ENCODE results near the gene RTN1.

RTN1 gene

DNA sequence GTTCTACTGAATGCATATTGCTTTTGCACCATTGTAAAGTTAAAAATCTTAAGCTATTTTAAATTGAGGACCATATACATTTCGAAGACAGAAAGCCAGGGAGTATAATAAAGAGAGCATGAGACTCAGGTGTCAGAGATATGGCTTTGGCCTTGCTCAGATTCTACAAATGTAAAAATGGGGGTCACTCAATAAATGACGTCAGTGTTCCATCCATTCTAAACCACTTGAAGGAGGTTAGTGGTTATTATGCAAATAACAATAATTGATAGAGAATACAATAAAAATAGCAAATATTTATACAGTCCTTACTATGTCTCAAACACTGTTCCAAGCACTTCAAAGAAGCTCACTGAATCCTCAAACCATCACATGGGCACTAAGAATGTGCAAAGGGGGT, 20.1 kb downstream of the RTN1 start:
- H3K4me3 ChIP-seq (ENCODE audit: low read depth, low read length): no peak overlapping the region
- TF ChIP-seq, protein P1, sequence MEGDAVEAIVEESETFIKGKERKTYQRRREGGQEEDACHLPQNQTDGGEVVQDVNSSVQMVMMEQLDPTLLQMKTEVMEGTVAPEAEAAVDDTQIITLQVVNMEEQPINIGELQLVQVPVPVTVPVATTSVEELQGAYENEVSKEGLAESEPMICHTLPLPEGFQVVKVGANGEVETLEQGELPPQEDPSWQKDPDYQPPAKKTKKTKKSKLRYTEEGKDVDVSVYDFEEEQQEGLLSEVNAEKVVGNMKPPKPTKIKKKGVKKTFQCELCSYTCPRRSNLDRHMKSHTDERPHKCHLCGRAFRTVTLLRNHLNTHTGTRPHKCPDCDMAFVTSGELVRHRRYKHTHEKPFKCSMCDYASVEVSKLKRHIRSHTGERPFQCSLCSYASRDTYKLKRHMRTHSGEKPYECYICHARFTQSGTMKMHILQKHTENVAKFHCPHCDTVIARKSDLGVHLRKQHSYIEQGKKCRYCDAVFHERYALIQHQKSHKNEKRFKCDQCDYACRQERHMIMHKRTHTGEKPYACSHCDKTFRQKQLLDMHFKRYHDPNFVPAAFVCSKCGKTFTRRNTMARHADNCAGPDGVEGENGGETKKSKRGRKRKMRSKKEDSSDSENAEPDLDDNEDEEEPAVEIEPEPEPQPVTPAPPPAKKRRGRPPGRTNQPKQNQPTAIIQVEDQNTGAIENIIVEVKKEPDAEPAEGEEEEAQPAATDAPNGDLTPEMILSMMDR (IDR thresholded peaks at IDR 0.05; ENCODE audit: control insufficient read depth, extremely low read depth, insufficient read depth): no peak
- no peak for DNase-seq (ENCODE audit: low read depth)

DNA sequence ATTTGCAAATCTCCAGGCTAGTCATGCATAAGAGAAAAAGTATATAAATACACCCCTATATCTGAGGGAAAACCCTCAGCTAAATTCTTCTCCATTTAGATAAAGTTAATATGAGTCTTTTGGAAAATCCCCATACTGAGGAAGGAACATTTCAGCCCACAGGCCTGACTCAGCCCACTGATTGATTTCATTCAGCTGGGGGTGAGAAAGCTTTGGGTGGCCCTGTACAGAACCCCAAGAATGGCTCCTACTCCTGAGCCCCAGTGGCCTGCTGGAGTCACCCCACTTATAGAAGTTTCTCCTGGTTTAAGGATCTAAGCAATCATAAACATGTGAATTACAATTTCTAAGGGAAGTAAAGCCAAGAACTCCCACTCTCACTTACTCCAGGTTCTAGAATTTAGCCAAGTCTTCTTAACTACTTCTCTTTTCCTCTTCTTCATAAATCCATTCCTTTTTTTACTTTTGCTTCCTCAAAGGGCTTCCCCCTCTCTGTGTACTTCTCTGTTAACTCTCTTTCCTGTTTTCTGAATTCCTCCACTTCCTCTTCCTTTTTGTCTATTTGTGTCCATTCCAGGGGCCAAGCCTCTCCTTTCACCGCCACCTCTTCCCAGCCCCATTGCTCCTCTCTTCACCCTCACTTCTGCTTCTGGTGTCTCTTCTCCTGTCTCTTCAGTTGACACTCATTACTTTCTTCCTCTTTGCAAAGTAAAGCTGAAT, 21.0 kb downstream of the RTN1 start:
- no peak overlapping the region for H3K4me3 ChIP-seq (ENCODE audit: low read depth, low read length)
- DNase-seq (ENCODE audit: low read depth): no peak
- TF ChIP-seq, protein P1 (IDR thresholded peaks at IDR 0.05; ENCODE audit: control insufficient read depth, extremely low read depth, insufficient read depth): no peak

DNA sequence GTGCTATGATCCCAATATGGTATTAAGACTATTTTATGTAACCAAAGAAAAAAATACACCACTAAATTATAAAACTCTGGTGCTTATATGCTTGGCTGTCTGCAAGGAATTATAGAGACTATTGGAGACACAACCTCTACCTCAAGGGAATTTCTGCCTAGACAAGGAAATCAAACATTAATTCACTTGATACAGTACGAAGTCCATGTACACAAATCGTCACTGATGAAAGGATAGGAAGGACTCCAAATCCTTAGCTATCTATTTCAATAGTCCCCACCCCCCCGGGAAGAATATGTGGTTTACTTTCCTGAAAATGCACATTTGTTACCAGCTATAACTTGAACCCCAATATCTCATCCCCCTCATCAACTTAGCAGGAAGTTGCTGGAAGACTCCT, 21.9 kb downstream of the RTN1 start:
- TF ChIP-seq, protein P1 (IDR thresholded peaks at IDR 0.05; ENCODE audit: control insufficient read depth, extremely low read depth, insufficient read depth): no peak

DNA sequence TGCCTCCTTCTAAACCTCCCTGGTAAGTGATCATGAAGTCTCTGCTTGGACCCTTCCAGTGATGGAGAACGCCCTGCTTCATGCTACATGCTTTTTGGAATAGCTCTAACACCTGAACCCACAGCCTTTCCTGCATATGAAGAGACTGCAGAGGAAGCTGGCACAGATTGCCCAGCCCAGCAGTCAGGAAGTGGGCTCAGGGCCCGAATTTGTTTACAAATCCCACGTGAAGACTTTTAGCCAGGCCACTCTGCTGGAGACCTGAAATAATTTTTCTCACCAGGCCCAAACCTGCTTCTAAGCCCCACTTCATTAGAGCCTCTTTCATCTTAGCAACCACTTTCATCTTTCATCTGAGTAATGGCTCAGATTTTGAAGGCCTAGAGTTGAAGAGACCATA, 22.9 kb downstream of the RTN1 start:
- TF ChIP-seq, protein P1 (IDR thresholded peaks at IDR 0.05; ENCODE audit: control insufficient read depth, extremely low read depth, insufficient read depth): no peak
- H3K4me3 ChIP-seq (ENCODE audit: low read depth, low read length): no peak overlapping the region

More for the DNA sequence above, 21.9 kb downstream of the RTN1 start:
- no peak for DNase-seq (ENCODE audit: low read depth)
- no peak overlapping the region for H3K4me3 ChIP-seq (ENCODE audit: low read depth, low read length)

DNA sequence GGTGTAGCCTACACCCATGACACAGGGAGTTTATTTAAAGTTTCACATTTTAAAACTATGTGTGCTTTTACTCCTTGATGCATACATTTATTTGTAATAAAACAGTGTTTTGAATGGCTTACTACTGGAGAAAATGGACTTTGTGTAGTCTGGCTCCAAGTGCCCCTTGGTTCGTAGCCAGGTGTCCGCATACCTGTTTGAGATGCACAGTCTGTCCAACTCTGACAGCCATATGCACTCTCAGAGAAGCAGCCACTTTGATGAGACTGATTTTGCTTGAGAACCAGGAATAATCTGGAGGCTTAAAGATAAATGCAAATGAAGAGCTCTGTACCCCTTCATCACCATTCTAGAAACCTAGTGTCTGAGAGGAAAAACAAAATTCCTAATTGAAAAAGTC, 24.0 kb downstream of the RTN1 start:
- no peak for DNase-seq (ENCODE audit: low read depth)

More for the DNA sequence above, 22.9 kb downstream of the RTN1 start:
- DNase-seq (ENCODE audit: low read depth): no peak

DNA sequence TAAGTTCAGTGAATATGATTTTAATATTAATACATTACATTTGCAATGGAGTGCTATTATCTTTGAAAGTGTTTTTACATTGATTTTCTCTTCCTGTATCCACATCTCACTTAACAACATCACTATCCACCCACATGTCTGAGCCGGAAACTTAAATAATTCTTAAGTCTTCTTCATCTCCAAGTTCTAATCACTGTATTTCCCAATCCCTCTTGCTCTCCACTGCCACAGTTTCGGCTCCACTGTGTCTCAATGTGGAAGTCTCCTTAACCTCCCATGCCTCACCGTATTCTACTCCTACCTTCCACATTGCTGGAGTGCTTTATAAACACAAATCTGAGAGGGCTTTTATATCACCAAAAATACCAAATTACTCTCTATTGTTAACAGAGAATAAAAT, 25.3 kb downstream of the RTN1 start:
- TF ChIP-seq, protein P1 (IDR thresholded peaks at IDR 0.05; ENCODE audit: control insufficient read depth, extremely low read depth, insufficient read depth): no peak
- H3K4me3 ChIP-seq (ENCODE audit: low read depth, low read length): no peak overlapping the region
- no peak for DNase-seq (ENCODE audit: low read depth)

More for the DNA sequence above, 24.0 kb downstream of the RTN1 start:
- TF ChIP-seq, protein P1 (IDR thresholded peaks at IDR 0.05; ENCODE audit: control insufficient read depth, extremely low read depth, insufficient read depth): no peak
- no peak overlapping the region for H3K4me3 ChIP-seq (ENCODE audit: low read depth, low read length)

Data from LNCaP clone FGC (cell line).